ENCODE data around the gene COL4A3.

The COL4A3 gene
- total RNA-seq, result 0.20 to 0.87 reads per million in 2 donors

GRCh38 chr2:227163998-227164762 lies at the start of gene COL4A3, which contains the start of gene COL4A4:
Gene COL4A3 (plus strand): TSS chr2:227164624. CDS start chr2:227164727, 103 bp downstream.
Gene COL4A4 (minus strand): TSS chr2:227164205. CDS start chr2:227147483, 16,722 bp downstream.
- no peak for DNase-seq

GRCh38 chr2:227115761-227116160 lies 48.7 kb upstream of the COL4A3 start:
- DNase-seq, result no peak

- DNase-seq, result no peak
These were observed 47.4 kb upstream of the COL4A3 start for GRCh38 chr2:227117027-227117426.

- DNase-seq, result no peak
These were observed 46.6 kb upstream of the COL4A3 start for GRCh38 chr2:227117852-227118251.

- DNase-seq, result no peak
These were observed 46.1 kb upstream of the COL4A3 start for GRCh38 chr2:227118353-227118752.

GRCh38 chr2:227123697-227124096 lies 40.7 kb upstream of the COL4A3 start:
- no peak for DNase-seq

GRCh38 chr2:227124811-227125210 lies 39.6 kb upstream of the COL4A3 start:
- DNase-seq, result no peak

GRCh38 chr2:227125506-227125905 lies 38.9 kb upstream of the COL4A3 start:
- no peak for DNase-seq

GRCh38 chr2:227127201-227127600 lies 37.2 kb upstream of the COL4A3 start:
- no peak for DNase-seq

- no peak for DNase-seq
These were observed 33.8 kb upstream of the COL4A3 start for GRCh38 chr2:227130636-227131035.

- no peak for DNase-seq
These were observed 31.4 kb upstream of the COL4A3 start for GRCh38 chr2:227132986-227133385.

- DNase-seq, result no peak
These were observed 29.8 kb upstream of the COL4A3 start for GRCh38 chr2:227134591-227134990.

- DNase-seq, result no peak
These were observed 23.1 kb upstream of the COL4A3 start for GRCh38 chr2:227141301-227141700.

GRCh38 chr2:227143895-227144294 lies 20.5 kb upstream of the COL4A3 start:
- no peak for DNase-seq

- DNase-seq, result no peak
These were observed 18.0 kb upstream of the COL4A3 start for GRCh38 chr2:227146456-227146855.

- DNase-seq, result no peak
These were observed 17.4 kb upstream of the COL4A3 start for GRCh38 chr2:227147023-227147422.

- no peak for DNase-seq
These were observed 16.3 kb upstream of the COL4A3 start for GRCh38 chr2:227148106-227148505.

- no peak for DNase-seq
These were observed 14.0 kb upstream of the COL4A3 start for GRCh38 chr2:227150222-227150936.

- DNase-seq, result no peak
These were observed 12.2 kb upstream of the COL4A3 start for GRCh38 chr2:227152093-227152766.

GRCh38 chr2:227153307-227153706 lies 11.1 kb upstream of the COL4A3 start:
- no peak for DNase-seq

- DNase-seq, result no peak
These were observed 10.5 kb upstream of the COL4A3 start for GRCh38 chr2:227153758-227154486.

- no peak for DNase-seq
These were observed 9.2 kb upstream of the COL4A3 start for GRCh38 chr2:227154986-227155774.
